COLO668 (cell line): ENCODE results near the gene ACSF2.
A peak's percentile ranks its signal among the peaks of the same experiment; 100 is the strongest.
"Not testable (repeated sequence)": the region's sequence is repeated elsewhere in the genome, so short reads cannot be mapped to it uniquely, and the experiment has no call there.

Source experiments
- DNase-seq: peaks from one replicate; lab custom pipeline; 2025; ENCODE audit not compliant: unreplicated experiment; lab: John Stamatoyannopoulos, UW

ACSF2 gene, protein sequence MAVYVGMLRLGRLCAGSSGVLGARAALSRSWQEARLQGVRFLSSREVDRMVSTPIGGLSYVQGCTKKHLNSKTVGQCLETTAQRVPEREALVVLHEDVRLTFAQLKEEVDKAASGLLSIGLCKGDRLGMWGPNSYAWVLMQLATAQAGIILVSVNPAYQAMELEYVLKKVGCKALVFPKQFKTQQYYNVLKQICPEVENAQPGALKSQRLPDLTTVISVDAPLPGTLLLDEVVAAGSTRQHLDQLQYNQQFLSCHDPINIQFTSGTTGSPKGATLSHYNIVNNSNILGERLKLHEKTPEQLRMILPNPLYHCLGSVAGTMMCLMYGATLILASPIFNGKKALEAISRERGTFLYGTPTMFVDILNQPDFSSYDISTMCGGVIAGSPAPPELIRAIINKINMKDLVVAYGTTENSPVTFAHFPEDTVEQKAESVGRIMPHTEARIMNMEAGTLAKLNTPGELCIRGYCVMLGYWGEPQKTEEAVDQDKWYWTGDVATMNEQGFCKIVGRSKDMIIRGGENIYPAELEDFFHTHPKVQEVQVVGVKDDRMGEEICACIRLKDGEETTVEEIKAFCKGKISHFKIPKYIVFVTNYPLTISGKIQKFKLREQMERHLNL

DNA sequence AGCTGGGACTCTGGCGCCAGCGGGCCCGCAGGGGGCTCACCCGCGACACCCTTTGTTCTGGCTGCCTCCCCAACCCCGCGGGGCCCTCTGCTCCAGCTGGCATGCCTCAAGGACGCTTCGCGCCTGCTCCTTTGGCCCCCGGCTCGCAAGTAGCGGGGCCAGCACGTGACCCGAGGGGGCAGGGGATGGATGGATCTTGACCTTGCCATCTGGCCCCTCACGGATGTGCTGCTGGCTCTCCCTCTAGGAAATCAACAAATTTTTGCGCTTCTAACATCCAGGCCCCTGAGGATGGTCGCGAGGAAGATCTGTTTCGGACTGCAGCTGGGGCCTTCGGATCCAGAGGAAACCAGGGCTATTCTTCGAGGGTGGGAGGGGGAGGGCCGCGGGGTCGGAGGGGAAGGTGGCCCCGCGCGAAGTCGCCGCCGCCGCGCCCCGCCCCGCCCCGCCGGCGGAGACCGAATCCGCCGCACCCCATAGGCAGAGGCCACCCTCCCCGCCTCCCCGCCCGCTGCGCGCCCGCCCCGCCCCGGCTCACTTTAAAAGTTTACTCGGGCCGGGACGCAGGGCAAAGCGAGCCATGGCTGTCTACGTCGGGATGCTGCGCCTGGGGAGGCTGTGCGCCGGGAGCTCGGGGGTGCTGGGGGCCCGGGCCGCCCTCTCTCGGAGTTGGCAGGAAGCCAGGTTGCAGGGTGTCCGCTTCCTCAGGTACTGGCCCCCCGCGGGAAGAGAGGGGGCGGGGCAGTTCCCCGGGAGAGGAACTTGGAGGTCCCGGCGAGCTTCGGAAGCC lies at the start of gene ACSF2:
Gene ACSF2, plus strand, starts transcription at position 537 of the 790 bp plus-strand sequence. Its CDS starts 44 bp downstream, at position 581.
- DNase-seq, result peak; percentile 7

DNA sequence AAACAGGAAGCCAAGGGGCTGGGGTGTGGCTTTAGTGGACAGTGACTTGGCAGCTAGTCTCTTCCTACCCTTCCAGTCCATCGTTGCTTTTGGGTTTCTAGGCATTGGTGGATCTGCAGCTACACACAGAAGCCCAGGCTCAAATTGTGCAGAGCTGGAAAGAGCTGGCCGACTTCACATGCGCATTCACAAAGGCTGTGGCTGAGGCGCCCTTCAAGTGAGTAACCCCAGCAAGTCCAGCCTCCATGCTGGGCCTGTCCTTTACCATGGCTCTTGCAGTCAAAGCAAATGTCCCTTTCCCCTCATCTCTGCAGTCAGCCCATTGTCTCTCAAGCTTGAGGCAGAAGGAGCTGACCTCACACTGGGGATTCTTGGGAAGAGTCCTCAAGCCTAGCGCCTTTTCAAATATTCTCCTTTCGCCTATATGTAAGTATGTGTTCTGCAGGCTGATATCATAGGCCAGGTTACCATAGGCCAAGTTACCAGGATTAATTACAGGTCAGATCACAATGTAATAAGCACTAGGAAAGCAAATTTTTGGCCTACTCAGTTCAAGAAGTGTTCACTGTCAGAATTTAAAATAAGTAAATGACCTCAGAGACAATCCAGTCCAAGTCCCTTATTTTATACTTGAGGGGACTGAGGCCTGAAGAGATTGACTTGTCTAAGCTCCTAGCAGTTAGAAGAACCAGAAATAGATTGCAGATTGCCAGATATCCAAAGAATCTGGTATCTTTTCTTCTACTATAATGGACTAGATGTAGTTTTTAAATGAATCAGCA lies 46.5 kb upstream of the ACSF2 start:
- DNase-seq, result no peak

DNA sequence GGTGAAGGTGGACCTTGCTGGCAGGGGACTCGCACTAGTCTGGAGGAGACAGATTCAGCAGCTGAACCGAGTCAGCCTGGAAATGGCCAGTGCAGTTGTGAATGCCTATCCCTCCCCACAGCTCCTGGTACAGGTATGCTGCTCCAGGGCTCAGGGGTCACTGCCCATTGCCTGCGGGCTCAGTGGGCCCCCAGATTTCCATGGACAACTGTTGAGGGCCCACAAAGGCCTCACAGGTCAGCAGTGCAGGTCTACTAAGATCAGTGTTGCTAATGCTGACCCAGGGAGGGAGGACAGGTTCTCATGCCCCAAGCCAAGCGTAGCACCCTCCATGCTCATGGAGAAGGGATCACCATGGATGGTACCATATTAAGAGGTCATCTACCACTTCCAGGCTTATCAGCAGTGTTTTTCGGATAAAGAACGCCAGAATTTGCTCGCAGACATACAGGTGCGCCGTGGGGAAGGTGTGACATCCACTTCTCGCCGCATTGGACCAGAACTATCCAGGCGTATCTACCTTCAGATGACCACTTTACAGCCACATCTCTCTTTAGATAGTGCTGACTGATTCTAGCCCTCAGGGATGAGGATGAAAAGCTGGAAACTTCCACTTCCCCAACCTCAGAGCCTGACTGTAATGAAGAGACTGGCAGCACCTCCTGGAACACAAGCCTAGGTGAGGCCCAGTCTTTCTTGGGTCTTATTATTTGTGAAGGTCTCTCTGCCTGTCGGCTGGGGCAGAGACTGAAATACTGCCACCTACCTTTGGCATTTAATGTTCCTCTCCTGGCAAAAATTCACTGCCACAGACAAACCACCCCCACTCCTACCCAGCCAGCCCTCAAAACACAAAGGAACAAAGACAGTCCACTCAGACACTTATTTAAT lies 45.4 kb upstream of the ACSF2 start:
- no peak for DNase-seq

DNA sequence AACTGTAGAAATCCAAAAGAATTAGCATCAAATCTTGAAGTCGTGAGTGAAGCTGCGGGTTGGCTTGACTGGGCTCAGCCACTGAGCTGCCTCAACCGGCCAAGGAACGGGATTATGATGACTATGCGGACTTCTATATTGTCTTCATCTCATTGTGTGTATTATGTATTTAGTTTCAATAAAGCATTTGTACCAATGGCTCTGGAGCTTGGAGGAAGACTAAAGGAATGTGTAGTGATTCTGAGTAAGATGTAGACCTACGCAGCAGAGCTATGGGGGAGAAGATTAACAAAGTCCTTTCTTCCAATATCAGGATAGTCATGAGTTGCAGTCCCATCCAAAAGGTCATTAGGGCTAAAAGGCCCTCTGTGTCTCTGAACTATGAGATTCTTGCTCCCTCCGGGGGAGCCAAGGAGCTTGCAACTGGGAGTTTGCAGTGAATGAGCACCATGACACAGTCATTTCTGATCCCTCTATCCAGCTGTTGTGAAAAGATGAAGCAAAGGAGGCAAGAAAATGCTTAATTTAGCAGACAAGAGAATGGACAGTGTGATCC lies 44.7 kb upstream of the ACSF2 start:
- no peak for DNase-seq

DNA sequence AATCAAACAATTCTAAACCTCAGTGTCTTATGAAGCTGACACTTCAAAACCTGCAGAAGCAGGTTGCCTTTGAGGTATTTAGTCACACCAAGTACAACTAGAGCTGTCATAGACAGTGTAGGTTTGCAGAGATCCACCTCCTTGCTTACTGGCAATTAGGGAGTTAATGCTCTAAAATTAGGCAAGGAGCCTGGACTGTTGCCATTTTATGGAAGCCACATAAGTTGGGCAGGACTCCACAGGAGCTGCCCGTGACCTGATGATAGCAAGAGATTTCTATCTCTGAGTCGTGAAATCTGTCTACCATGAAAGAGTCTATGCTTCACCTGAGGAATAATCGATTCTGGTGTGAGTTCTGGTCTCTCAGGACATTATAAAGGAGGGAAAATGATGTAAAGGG lies 44.1 kb upstream of the ACSF2 start:
- no peak for DNase-seq

DNA sequence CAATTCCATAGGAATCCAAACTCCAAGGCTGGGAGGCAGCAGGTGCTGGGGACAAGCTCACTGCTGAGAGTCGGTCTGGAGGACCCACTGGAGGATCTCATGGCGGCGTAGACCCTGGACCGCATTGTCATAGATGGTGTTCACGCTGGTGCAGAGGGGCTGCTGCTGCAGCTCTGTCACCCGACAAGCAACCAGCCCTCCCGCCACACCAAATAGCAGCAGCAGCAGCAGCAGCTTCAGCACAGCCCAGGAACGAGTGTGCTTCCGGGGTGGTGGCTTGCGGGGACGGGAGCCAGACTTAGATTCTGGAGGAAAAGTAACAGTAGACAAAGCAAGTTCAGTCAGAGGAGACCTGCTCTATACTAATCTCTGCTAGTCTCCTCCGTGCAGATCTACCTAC lies 43.1 kb upstream of the ACSF2 start:
- no peak for DNase-seq

DNA sequence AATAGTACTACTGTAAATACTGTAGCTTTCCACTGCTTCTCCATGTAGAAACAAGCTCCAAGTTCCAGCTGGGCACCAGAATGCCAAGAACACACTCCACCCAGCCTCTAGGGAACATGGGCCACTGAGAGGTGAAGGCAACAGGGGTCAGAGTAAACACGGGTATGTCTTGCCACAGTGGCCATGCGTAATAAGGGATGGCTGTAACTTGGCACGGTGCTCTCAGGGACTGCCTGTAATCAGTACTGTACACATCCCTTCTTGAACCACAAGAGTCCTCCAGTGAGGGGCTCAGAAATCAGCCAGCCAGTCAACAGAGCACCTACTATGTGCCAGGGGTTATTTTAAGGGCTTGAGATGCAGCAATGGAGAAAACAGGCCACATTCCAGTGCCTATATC lies 39.5 kb upstream of the ACSF2 start:
- DNase-seq, result no peak

DNA sequence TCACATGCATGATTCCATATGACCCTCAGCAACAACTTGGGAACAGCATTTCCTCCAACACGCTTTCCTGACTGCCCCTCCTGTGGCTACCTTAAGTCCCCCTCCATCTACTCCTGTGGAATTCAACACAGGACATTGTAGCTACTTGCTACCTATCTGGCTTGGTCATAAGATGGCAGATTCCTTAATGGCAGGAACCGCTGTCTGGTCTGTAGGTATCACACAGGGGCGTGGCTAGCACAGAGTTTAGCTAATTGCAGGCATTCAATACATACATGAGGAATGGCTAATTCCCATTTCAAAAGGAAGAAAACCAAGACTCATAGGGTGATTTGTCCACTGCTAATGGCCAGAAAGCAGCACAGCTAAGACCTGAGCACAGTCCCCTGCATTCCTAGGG lies 37.3 kb upstream of the ACSF2 start:
- no peak for DNase-seq

DNA sequence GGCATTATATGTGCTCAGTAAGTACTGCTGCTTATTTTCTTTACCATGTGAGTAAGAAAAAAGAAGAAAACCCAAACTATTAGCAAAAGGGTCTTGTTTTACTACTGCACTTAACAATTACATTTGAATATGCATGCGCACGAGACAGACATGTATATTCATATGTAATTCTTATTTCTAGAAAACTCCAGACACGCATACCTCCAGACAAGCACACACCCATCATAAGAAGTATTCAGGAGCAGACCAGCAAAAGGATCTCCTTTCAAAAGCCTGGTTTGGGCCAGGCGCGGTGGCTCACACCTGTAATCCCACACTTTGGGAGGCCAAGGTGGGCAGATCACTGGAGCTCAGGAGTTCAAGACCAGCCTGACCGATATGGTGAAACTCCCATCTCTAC lies 36.5 kb upstream of the ACSF2 start:
- DNase-seq, result no peak

DNA sequence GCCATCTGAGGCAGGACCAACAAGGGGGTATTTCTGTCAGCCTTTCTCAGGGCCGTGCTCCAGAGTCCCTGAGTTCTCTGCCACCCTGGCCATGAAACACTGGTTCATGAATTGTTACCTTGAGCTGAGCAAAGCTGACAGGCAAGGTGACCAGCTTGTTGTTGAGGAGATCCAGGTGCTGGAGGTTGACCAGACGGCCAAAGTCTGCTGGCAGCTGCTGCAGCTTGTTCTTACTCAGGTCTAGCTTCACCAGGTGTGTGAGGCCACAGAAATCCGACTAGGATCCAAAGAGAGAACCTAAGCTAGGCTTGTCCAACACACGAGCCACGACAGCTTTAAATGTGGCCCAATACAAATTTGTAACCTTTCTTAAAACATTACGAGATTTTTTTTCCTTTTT lies 33.4 kb upstream of the ACSF2 start:
- no peak for DNase-seq

DNA sequence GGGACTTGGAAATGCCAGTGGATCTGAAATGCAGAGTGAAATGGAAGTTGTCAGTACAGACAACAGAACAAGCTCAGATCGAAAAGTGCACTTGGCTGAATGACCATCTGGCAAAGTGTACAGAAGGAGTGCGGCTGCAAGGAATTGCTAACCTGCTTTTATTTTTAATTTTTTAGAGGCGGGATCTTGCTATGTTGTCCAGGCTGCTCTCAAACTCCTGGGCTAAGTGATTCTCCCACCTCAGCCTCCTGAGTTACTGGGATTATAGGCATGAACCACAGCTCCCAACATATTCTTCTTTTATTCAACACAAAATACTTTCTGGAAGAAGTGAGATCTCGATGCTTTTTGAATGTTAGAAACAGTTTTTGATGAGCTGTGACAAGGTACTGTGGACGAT lies 32.3 kb upstream of the ACSF2 start:
- DNase-seq, result no peak

DNA sequence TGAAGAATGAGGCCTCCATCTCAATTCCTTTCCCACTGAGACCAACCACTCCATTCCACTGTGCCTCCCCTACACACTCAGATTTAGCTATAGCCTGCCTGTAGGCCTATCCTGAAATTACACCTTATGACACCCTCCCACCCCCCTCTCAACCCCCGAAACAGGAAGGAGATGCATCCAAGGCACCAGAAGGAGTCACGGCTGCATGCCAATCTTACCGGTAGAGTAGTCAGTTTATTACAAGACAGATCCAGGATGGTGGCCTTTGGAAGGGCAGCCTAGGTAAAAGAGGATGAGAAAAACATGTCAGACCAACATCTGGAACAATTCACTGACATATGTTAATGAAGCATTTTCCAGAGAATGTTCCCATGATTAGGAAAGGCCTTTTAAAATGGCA lies 31.3 kb upstream of the ACSF2 start:
- DNase-seq, result no peak

DNA sequence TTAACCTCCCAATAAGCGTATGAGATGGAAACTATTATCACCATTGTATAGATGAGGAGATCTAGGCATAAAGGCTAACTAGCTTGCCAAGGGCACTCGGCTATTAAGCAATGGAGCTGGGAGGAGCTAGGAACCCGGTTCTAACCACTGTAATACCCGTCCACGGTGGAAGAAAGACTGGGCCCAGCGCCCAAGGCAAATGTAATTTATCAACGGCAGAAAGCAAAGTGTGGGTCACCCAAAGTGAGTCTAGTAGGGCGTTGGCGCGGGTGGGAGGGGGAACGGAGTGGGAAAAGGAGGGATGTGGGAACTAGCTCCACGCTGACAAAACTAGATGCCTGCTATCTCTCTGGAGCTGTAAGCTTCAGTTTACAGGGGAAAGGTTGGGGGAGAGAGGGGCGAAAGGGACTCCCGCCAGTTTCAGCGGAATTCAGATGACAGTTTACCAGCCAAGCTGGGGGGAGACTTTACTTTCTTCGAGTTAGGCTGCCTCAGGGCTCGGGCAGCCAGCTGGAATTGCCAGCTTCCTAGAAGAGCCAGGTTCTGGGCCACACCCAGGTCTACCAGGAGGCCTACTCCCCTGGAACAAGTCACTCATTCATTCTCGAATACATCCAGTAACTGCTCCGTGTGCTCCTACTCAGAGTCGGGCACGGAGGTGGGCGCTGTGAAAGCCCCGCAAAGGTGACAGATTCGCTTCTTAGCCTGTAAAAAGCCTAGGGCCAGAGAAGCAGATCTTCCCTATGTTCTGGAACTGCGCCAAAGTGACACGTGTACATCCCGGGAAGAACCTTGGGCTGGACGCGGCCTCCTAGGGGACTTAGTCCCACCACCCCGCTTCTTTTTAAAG lies 29.5 kb upstream of the ACSF2 start:
- DNase-seq, result peak; percentile 44

DNA sequence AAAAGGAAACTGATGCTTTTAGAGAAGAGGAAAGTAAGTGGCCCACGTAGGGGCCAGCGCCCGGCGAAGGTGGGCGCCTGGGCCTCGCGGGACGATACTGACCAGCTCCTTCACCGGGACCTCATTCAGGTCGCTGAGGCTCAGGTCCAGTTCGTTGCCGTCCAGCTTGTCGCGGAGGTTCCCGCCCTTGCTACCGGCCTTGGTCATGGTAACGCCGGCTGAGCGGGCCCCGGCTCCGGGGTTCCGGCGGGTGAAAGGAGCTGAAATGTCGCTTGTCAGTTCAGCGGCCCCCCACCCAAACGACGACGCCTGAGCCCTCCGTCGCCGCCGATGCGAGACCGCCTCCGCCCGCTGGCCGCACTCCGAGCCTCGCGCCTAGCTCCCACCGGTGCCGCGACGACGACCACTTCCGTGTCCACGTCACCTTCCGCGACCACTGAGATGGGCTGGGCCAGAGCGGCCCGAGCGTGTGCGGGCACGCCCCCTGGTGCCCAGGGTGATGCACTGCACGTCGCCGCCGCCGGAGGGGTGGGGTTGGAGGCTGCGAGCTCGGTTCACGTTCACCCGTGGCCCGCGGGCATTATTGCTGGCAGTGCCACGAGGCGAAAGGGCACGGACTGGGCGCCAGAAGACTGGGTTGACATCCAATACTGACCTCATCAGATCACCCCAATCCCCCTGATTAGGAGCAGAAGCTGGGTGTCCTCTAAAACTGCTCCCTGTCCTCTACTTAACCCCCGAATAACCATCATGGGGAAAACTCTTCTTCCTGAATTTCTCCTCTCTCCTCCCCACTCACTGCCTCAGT lies 28.7 kb upstream of the ACSF2 start, which contains the start of gene LRRC59:
Gene LRRC59, minus strand, starts transcription at position 413 of the 808 bp plus-strand sequence. Its CDS starts 206 bp downstream, at position 207.
- peak; percentile 82 for DNase-seq

DNA sequence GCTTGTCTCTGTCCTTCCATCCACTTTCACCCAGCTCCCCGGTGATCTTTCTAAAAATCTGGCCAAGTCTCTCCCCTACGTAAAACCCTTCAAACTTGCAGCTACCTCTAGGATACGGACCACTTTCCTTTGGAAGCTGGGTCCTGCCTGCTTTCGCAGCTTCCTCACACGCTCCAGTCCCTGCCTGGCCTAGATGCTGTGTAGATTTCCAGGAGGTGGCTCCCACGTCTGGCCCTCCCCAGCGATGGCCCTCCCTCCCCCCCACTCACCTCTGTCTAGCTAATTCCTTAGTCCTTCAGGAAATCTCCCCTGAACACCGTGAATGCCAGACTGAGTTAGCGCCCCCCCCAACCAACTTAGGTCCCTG lies 28.1 kb upstream of the ACSF2 start:
- DNase-seq, result no peak

DNA sequence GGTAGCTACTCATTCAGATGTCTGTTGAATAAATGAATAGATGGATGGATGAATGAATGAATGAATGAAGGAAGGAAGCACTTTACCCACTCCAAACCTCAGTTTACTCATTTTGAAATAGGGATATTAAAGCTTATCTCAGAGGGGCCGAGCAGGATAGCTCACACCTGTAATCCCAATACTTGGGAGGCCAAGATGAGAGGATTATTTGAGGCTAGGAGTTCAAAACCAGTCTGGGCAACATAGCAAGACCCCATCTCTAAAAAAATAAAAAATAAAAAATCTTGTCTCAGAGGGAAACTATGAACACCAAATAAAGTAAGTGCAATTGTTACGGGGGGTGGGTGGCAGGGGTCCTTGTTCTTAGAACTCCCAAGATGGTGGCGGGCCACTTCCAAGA lies 27.3 kb upstream of the ACSF2 start:
- DNase-seq, result not testable (repeated sequence)

DNA sequence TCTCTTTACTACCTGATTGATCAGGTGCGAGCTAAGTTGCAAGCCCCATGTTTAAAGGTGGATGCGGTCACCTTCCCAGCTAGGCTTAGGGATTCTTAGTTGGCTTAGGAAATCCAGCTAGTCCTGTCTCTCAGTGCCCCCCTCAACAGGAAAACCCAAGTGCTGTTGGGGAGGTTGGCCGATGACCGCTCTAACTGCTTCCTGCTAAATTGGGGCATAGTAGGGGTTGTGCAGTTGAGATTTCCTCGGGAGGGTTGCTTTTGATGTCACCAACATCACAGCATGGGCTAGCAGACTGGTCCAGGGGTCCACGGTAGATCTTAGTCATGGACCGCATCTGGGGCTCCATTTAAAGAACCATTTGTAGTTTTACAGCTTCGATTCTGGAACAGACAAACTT lies 26.4 kb upstream of the ACSF2 start:
- DNase-seq, result not testable (repeated sequence)

DNA sequence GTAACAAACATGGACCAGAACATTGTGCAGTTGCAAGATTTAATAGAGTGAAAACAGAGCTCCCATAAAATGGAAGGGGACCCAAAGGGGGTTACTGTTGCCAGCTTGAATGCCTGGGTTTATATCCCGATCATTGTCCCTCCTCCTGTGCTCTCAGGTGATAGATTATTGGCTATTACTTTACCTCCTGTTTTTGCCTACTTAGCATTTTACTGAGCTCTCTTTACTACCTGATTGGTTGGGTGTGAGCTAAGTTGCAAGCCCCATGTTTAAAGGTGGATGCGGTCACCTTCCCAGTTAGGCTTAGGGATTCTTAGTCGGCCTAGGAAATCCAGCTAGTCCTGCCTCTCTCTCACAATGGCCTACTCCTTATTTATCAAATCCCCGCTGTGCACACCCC lies 20.7 kb upstream of the ACSF2 start:
- DNase-seq, result not testable (repeated sequence)
